ENCODE data around the gene PPP1R2B. TPM values are rescaled to one million over a fixed set of nuclear protein-coding genes. Genes with fewer than 3 reads are reported as not detected.

Gene PPP1R2B
- total and polyA plus RNA-seq, 2 of the 4 experiments (the other 2 are of a cell fraction): not detected

- Histone ChIP-seq H4K20me1 (ENCODE audit: insufficient read depth, low read length) (no peaks in the 10 kb centered on the region), H3K4ac (ENCODE audit: low read depth, low read length) (no peak overlapping the region), H4K5ac (ENCODE audit: low read depth, low read length) (no peak overlapping the region), H3K4me1 (ENCODE audit: control insufficient read depth, insufficient read depth, low read length) (no peaks in the 10 kb centered on the region), H3K27me3 (ENCODE audit: control insufficient read depth, insufficient read depth, low read length) (no peaks in the 10 kb centered on the region), H2AK9ac (replicated peaks; ENCODE audit: low read depth, low read length, poor library complexity) (no peak overlapping the region), H3K9ac (ENCODE audit: low read depth, low read length) (no peak overlapping the region), H3K23ac (ENCODE audit: low read depth, low read length) (no peak overlapping the region), H3K18ac (ENCODE audit: low read depth, low read length) (no peak overlapping the region), H2AFZ (replicated peaks; ENCODE audit: low read length, poor library complexity) (no peak overlapping the region), H2BK120ac (ENCODE audit: low read depth, low read length) (no peak overlapping the region), H3K9me3 (ENCODE audit: control insufficient read depth, insufficient read depth, low read length) (no peaks in the 10 kb centered on the region), H4K91ac (ENCODE audit: insufficient read depth, low read depth, low read length) (no peak overlapping the region), H3K4me3 (ENCODE audit: insufficient read depth, low read depth, low read length) (no peak overlapping the region), H2AK5ac (ENCODE audit: low read depth, low read length) (no peak overlapping the region), H3K14ac (replicated peaks; ENCODE audit: low read depth, low read length) (no peak overlapping the region), H3K27ac (ENCODE audit: insufficient read depth, low read length) (no peak overlapping the region), H3K79me1 (ENCODE audit: low read depth in 1 of 2, low read length in 2 of 2) (no peaks in the 10 kb centered on the region), H3K9me1 (ENCODE audit: insufficient read depth, low read length) (no peaks in the 10 kb centered on the region), H2BK5ac (ENCODE audit: low read depth, low read length, poor library complexity, severe bottlenecking) (no peak overlapping the region), H3K36me3 (ENCODE audit: control insufficient read depth, insufficient read depth, low read length) (no peaks in the 10 kb centered on the region), H4K8ac (ENCODE audit: low read depth in 2 of 2, low read length in 2 of 2) (no peak overlapping the region), H3K4me2 (ENCODE audit: low read depth, low read length) (no peak overlapping the region), H2BK15ac (ENCODE audit: low read depth, low read length) (no peak overlapping the region), H2BK20ac (ENCODE audit: low read depth, low read length) (no peak overlapping the region), H3K56ac (ENCODE audit: extremely low read depth, insufficient read depth, low read length) (no peak overlapping the region)
- ChIA-PET CTCF (no interaction called here), POLR2A (ENCODE audit: unreplicated experiment) (no interaction called here)
- intact Hi-C loops (cut with micrococcal nuclease) (no loop called here), in situ Hi-C loops (cut with MboI; ENCODE audit: low sequenced_read_pairs) (no loop called here), dilution Hi-C loops (cut with HindIII; ENCODE audit: low sequenced_read_pairs, unreplicated experiment) (no loop called here)
- no TSS peak for BruUV-seq (replicated peaks)
- TF ChIP-seq FOS (IDR thresholded peaks at IDR 0.05; ENCODE audit: low read depth, low read length): no peak
- ATAC-seq (ENCODE audit: low read depth) (no peak), DNase-seq (no peak)
Observed at GRCh38 chr5:156841737-156842136, 8.4 kb upstream of the PPP1R2B start.

Measured in IMR-90 (cell line).